Kidney (tissue), 14 donors: ENCODE measurements around the gene SRP19. TPM values are rescaled to one million over a fixed set of nuclear protein-coding genes. Genes with fewer than 3 reads are reported as not detected.
"Not testable (repeated sequence)": the region's sequence is repeated elsewhere in the genome, so short reads cannot be mapped to it uniquely, and the experiment has no call there.

Experiments used
- DNase-seq, 5 donors: peaks; one replicate each; pipeline ENCODE4 v3.0.0-alpha.2; 2013 to 2020
- FAIRE-seq: peaks from 2 replicates; lab custom pipeline; 2012; peaks lifted over from hg19 to GRCh38; lab: Jason Lieb, UNC
- H3K27ac ChIP-seq, 2 donors: one replicate each; pipeline ENCODE4 v1.7.0; 2013; ENCODE audit warnings: low read depth in 2 of 2, low read length in 2 of 2, inconsistent platforms in 1 of 2
- H3K27me3 ChIP-seq: one replicate; pipeline ENCODE4 v1.7.1; 2013; ENCODE audit warnings: low read length, inconsistent platforms; ENCODE audit not compliant: control insufficient read depth, insufficient read depth
- H3K36me3 ChIP-seq, 3 donors: one replicate each; pipeline versions ENCODE4 v1.7.0 to v1.7.1; 2013; ENCODE audit warnings: low read length in 3 of 3, control low read depth in 1 of 3, inconsistent platforms in 1 of 3; ENCODE audit not compliant: insufficient read depth in 3 of 3, control insufficient read depth in 2 of 3
- H3K4me1 ChIP-seq, 3 donors: one replicate each; pipeline versions ENCODE4 v1.7.0 to v1.7.1; 2013; ENCODE audit warnings: low read length in 3 of 3, inconsistent platforms in 1 of 3, low read depth in 1 of 3; ENCODE audit not compliant: control insufficient read depth in 2 of 3, insufficient read depth in 2 of 3
- H3K4me3 ChIP-seq, 3 donors: one replicate each; pipeline versions ENCODE4 v1.7.0 to v1.8.1; 2013; ENCODE audit warnings: low read length in 3 of 3, control low read depth in 1 of 3, inconsistent platforms in 1 of 3
- H3K9ac ChIP-seq, 3 donors: one replicate each; pipeline versions ENCODE4 v1.7.0 to v1.7.1; 2013; ENCODE audit warnings: low read length in 3 of 3, control low read depth in 1 of 3, inconsistent platforms in 1 of 3
- H3K9me3 ChIP-seq, 3 donors: one replicate each; pipeline versions ENCODE4 v1.7.0 to v1.7.1; 2013; ENCODE audit warnings: low read length in 3 of 3, control low read depth in 1 of 3, inconsistent platforms in 1 of 3; ENCODE audit not compliant: control insufficient read depth in 2 of 3, insufficient read depth in 1 of 3
- intact Hi-C: fragments of 100-400 bp; cut with DNase I; formaldehyde crosslinking; loops from one replicate; pipeline ENCODE4 v1.11.1; 2022
- polyA plus RNA-seq: library from polyadenylated mRNA; stranded (reverse); fragments of 350-450 nt; fragmentation: Illumina TruSeq; extraction: RNeasy Lipid Tissue Mini Kit (QIAGEN cat#74804); gene quantifications from one replicate; pipeline ENCODE4 v1.2.3, GENCODE V29; 2014; ENCODE audit warnings: low read depth, low replicate concordance; ENCODE audit not compliant: insufficient read depth
- total RNA-seq: library from RNA; stranded (reverse); fragmentation: NEBNext Ultra II Directional; extraction: Animal tissue kit (Norgen Biotek cat#: 25700); gene quantifications from one replicate; pipeline ENCODE4 v1.2.1, GENCODE V29; 2021
- TF ChIP-seq, protein P1 (sequence below): IDR thresholded peaks from 3 replicates; pipeline ENCODE4 v1.5.1; 2012; ENCODE audit warnings: mild to moderate bottlenecking, moderate library complexity, borderline replicate concordance; ENCODE audit not compliant: insufficient read depth; ENCODE audit errors: extremely low read depth
- donor health status: control.
- donor health status: control.
- donor health status: control.
- donor health status: control.
- donor health status: control.
- donor health status: DM: yes; HTN: yes; CAD: no.
- donor health status: Normal renal cell carcinoma (clear cell type).

The SRP19 gene
- total and polyA plus RNA-seq, 2 donors from 2014 or later, result 33.0 to 80.6 TPM

GRCh38 chr5:112895682-112896081, 34.6 kb downstream of the SRP19 start:
- Histone ChIP-seq H3K36me3 (peaks cover 0 to 20% (median 5%) of the 10 kb centered on the region in 3 donors), H3K9me3 (no peaks in the 10 kb centered on the region), H3K4me1 (no peaks in the 10 kb centered on the region), H3K4me3 (no peak overlapping the region), H3K27me3 (no peaks in the 10 kb centered on the region), H3K9ac (no peak overlapping the region), H3K27ac (no peak overlapping the region)
- intact Hi-C loops, result no loop called here
- TF ChIP-seq, protein P1, sequence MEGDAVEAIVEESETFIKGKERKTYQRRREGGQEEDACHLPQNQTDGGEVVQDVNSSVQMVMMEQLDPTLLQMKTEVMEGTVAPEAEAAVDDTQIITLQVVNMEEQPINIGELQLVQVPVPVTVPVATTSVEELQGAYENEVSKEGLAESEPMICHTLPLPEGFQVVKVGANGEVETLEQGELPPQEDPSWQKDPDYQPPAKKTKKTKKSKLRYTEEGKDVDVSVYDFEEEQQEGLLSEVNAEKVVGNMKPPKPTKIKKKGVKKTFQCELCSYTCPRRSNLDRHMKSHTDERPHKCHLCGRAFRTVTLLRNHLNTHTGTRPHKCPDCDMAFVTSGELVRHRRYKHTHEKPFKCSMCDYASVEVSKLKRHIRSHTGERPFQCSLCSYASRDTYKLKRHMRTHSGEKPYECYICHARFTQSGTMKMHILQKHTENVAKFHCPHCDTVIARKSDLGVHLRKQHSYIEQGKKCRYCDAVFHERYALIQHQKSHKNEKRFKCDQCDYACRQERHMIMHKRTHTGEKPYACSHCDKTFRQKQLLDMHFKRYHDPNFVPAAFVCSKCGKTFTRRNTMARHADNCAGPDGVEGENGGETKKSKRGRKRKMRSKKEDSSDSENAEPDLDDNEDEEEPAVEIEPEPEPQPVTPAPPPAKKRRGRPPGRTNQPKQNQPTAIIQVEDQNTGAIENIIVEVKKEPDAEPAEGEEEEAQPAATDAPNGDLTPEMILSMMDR, result no peak
- DNase-seq (no peak), FAIRE-seq (no peak)

GRCh38 chr5:112902561-112902960, 41.5 kb downstream of the SRP19 start:
- Histone ChIP-seq H3K9me3 (no peaks in the 10 kb centered on the region), H3K4me1 (peaks cover 0 to 2% (median 0%) of the 10 kb centered on the region in 3 donors), H3K4me3 (no peak overlapping the region), H3K27me3 (no peaks in the 10 kb centered on the region), H3K27ac (no peak overlapping the region), H3K9ac (no peak overlapping the region), H3K36me3 (peaks cover 2 to 20% (median 5%) of the 10 kb centered on the region in 3 donors)
- DNase-seq (no peak), FAIRE-seq (no peak)
- intact Hi-C loops, result no loop called here
- TF ChIP-seq, protein P1, result no peak

- DNase-seq, H3K9ac ChIP-seq, H3K27me3 ChIP-seq, H3K4me3 ChIP-seq, H3K9me3 ChIP-seq, H3K27ac ChIP-seq, FAIRE-seq, H3K4me1 ChIP-seq, intact Hi-C loops: not testable (repeated sequence)
- H3K36me3 ChIP-seq, result peaks cover 2 to 15% (median 6%) of the 10 kb centered on the region in 3 donors
Observed at GRCh38 chr5:112904996-112905395, 43.9 kb downstream of the SRP19 start.

GRCh38 chr5:112906637-112907036, 45.5 kb downstream of the SRP19 start:
- no peak for FAIRE-seq
- TF ChIP-seq, protein P1, result no peak
- H3K4me1 ChIP-seq, result peaks cover 0 to 2% (median 0%) of the 10 kb centered on the region in 3 donors
- H3K36me3 ChIP-seq, result peaks cover 2 to 8% (median 7%) of the 10 kb centered on the region in 3 donors
- H3K27ac ChIP-seq, result no peak overlapping the region
- intact Hi-C loops, result no loop called here
- DNase-seq, result no peak
- H3K9ac ChIP-seq, result no peak overlapping the region
- H3K9me3 ChIP-seq, result no peaks in the 10 kb centered on the region
- H3K4me3 ChIP-seq, result no peak overlapping the region
- no peaks in the 10 kb centered on the region for H3K27me3 ChIP-seq
